Measurements from ENCODE around the gene NPAS3.

DNA sequence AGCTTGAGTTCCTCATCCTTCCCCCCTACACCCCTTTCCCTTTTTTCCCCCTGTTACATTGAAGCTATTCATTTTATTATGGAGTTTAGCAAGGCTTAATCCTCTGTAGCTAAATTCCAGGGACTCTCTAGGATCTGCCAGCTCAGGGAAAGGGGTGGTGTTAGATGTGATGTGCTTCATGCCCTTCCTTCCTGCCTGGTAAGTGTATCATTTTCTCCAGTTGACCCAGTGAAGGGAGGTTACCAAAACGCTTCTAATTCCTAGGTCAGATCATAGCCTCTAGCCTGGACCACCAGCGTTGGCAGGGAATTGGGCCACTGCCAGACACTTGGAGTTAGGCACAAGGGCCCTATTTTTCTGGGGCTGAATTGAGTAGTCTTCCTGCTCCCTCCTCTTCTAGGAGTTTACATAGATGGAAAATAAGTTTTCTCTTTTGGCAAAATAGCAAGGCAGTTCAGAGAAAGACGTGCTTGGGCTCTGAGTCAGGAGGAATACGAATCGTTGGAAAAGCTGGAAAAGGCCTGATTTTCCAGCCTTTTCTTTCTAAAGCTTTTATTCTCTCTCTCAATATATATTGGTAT, 88.3 kb downstream of the NPAS3 start:
- TF ChIP-seq SIN3A (IDR thresholded peaks at IDR 0.05; ENCODE audit: borderline replicate concordance, insufficient read depth, low read length) (no peak), REST (IDR thresholded peaks at IDR 0.05; ENCODE audit: insufficient read depth in 1 of 2, low read depth in 2 of 2, low read length in 2 of 2) (no peak), POLR2AphosphoS5 (IDR thresholded peaks at IDR 0.05; ENCODE audit: low read depth, low read length) (no peak), TAF1 (IDR thresholded peaks at IDR 0.05; ENCODE audit: borderline replicate concordance, insufficient read depth, low read length) (no peak), FOXP2 (optimal IDR thresholded peaks at IDR 0.05; ENCODE audit: borderline replicate concordance, extremely low read depth, extremely low read length, insufficient read depth) (no peak)

All from PFSK-1 (cell line).